ENCODE data around the gene ZNF341.
A peak's percentile ranks its signal among the peaks of the same experiment; 100 is the strongest.

ZNF341 gene

DNA sequence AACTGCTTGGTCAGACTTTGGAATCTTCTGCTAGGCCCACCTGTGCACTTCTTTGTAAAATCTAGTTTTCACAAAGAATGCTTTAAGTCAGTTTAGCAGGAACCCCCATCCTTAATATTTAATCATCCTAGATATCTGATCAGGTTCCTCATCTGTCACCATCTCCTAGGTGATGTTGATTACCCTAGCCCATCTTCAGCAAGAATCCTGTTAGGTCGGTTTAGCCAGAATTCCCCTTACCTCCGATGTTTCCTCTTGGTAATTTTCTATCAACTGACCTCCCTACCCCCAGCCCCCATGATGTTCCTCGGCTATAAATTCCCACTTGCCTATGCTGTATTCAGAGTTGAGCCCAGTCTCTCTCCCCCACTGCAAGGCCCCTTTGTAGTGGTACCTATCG lies 2.7 kb upstream of the ZNF341 start:
- H3K4me3 ChIP-seq (replicated peaks in 1 of 2; ENCODE audit: low read depth in 2 of 2, low read length in 2 of 2): no peak overlapping the region
- DNase-seq (ENCODE audit: low read depth in 2 of 2): no peak
- TF ChIP-seq CTCF (IDR thresholded peaks at IDR 0.05; ENCODE audit: low read depth, low read length): no peak

- DNase-seq (ENCODE audit: low read depth in 2 of 2): no peak
- H3K4me3 ChIP-seq (replicated peaks in 1 of 2; ENCODE audit: low read depth in 2 of 2, low read length in 2 of 2): peak overlapping the region; percentile 49 to 60
- no peak for TF ChIP-seq CTCF (IDR thresholded peaks at IDR 0.05; ENCODE audit: low read depth, low read length)
Measured at GRCh38 chr20:33730946-33731692, 677 bp upstream of the ZNF341 start.

DNA sequence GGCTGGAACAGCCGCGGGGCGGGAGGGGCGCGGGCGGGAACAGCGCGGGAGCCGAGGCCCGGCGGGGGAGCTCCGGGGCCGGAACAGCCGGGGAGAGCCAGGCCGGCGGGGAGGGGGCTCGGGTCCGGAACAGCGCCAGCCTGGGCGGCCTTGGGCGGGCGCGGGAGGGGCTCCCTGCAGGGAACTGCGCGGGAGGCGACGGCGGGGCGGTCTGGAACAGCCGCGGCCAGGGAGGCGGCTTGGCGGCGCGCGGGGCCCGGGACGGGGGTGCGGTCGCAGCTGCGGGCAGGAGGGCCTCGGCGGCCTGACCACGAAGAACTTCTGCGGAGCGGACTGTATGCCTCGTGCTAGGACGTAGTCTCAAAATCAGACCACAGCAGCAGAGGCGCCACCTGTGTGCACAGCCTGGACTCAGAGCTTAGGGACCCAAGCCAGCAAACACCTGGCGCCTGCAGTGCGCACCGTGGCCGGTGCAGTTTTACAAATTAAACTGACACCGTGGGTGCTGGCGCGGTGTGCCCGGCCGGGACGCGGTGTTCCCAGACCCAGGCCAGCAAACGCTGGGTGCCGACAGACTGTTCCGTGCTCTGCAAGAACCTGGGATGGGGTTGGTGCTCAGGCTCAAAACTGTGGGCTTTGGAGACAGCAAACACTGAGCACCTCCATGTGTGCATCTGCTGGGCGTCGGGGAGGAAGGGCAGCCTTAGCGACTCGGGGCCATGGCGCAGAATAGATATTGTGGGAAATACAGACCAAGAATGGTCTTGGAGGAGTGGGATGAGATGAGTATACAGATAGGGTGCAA lies 572 bp downstream of the ZNF341 start:
- TF ChIP-seq CTCF (IDR thresholded peaks at IDR 0.05; ENCODE audit: low read depth, low read length): no peak
- DNase-seq (ENCODE audit: low read depth in 2 of 2): no peak

GRCh38 chr20:33733654-33734576 lies 2.1 kb downstream of the ZNF341 start:
- TF ChIP-seq CTCF (IDR thresholded peaks at IDR 0.05; ENCODE audit: low read depth, low read length): no peak
- peak; percentile 84 to 86 for DNase-seq (ENCODE audit: low read depth in 2 of 2)
- no peak overlapping the region for H3K4me3 ChIP-seq (replicated peaks in 1 of 2; ENCODE audit: low read depth in 2 of 2, low read length in 2 of 2)

More for the DNA sequence above, 572 bp downstream of the ZNF341 start:
- peak overlapping the region; percentile 59 to 61 for H3K4me3 ChIP-seq (replicated peaks in 1 of 2; ENCODE audit: low read depth in 2 of 2, low read length in 2 of 2)

- H3K4me3 ChIP-seq (replicated peaks in 1 of 2; ENCODE audit: low read depth in 2 of 2, low read length in 2 of 2): no peak overlapping the region
- no peak for DNase-seq (ENCODE audit: low read depth in 2 of 2)
- TF ChIP-seq CTCF (IDR thresholded peaks at IDR 0.05; ENCODE audit: low read depth, low read length): no peak
Measured at GRCh38 chr20:33736962-33737361, 5.2 kb downstream of the ZNF341 start.

DNA sequence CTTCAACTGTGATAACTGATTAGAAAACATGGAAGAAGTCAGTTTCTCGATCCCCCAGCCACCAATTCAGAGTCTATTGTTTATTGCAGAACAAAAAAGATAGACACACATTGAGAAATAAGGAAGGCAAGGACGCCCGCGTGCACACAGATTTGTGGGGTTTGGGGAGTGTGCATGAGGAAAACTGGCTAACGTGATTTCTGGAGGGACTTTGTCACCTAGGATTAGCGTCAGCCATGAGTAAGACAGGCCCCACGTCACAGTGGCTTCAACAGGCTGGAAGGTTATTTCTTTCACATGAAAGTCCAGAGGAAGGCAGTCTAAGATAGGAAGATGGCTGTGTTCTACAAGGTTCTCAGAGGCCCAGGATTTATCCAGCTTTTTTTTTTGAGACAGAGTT lies 7.7 kb downstream of the ZNF341 start:
- no peak for DNase-seq (ENCODE audit: low read depth in 2 of 2)
- no peak overlapping the region for H3K4me3 ChIP-seq (replicated peaks in 1 of 2; ENCODE audit: low read depth in 2 of 2, low read length in 2 of 2)
- TF ChIP-seq CTCF (IDR thresholded peaks at IDR 0.05; ENCODE audit: low read depth, low read length): no peak

All from cardiac fibroblast (primary cell).